Measurements from ENCODE around the gene E2F7.
"Not testable (repeated sequence)": the region's sequence is repeated elsewhere in the genome, so short reads cannot be mapped to it uniquely, and the experiment has no call there.

The E2F7 gene, protein sequence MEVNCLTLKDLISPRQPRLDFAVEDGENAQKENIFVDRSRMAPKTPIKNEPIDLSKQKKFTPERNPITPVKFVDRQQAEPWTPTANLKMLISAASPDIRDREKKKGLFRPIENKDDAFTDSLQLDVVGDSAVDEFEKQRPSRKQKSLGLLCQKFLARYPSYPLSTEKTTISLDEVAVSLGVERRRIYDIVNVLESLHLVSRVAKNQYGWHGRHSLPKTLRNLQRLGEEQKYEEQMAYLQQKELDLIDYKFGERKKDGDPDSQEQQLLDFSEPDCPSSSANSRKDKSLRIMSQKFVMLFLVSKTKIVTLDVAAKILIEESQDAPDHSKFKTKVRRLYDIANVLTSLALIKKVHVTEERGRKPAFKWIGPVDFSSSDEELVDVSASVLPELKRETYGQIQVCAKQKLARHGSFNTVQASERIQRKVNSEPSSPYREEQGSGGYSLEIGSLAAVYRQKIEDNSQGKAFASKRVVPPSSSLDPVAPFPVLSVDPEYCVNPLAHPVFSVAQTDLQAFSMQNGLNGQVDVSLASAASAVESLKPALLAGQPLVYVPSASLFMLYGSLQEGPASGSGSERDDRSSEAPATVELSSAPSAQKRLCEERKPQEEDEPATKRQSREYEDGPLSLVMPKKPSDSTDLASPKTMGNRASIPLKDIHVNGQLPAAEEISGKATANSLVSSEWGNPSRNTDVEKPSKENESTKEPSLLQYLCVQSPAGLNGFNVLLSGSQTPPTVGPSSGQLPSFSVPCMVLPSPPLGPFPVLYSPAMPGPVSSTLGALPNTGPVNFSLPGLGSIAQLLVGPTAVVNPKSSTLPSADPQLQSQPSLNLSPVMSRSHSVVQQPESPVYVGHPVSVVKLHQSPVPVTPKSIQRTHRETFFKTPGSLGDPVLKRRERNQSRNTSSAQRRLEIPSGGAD

DNA sequence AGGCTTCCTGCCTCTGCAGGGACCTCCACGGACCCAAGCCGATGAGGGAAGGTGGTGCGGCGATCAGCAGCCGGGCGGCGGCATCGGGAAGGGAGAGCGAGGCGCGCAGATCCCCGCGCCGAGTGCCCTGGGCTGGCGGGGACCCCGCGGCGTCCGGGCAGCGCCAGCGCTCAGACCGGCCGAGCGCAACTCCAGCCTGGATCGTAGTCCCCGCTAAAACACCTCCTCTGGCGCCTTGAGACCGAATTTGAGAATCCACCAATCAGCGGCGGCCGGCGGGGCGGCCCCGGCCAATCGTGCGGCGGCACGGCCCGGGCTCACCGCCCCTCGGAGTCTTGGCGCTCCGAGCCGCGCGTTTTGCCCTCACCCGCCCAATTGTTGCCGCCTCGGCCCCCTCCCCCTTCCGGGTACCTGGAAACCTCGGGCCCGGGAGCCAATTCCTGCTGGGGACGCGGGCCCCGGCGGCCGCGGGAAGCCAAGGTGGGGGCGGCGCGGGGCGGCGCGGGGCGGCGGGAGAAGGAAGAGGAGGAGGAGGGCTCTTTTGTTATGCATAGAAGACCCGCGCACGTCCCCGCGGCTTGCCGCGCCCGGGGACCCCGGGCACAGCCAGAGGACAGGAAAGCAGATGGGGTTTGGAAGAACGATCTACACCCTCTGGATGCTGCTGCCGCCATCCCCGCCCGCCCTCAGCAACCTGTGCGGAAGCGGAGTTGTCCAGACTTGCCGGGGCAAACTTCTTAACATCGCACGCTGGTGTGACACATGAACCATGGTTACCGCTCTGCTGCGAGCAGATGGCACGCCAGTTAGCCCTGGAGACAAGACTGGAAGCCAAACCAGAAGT lies at the start of gene E2F7:
E2F7 (minus strand) TSS at position 209 of the 844 bp plus-strand sequence. CDS start 934 bp downstream, outside the sequence.
- intact Hi-C loops (cut with DNase I): no loop called here
- DNase-seq: peak; percentile 47 to 93 (median 86)

GRCh38 chr12:77113971-77114370 lies 48.6 kb upstream of the E2F7 start:
- intact Hi-C loops (cut with DNase I): no loop called here
- DNase-seq: no peak

DNA sequence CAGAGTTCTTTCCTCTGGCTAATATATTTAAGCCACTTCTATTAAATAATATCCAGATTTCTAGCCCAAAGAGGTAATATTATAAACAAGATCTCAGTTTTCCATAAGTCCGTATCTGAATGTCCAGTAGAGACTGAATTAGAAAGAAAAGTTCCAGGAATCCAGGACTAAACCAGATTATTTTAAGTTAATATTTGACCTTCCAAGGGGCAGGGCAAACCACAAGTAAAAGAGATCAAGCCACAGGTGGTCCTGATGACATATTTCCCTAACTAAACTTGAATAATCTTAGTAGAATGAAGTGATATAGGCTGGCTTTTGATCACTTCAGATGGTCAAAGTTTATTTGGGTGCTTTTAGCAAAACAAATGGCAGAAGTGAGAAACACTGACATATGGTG lies 43.3 kb upstream of the E2F7 start:
- intact Hi-C loops (cut with DNase I): no loop called here
- DNase-seq: no peak

GRCh38 chr12:77107121-77107520 lies 41.8 kb upstream of the E2F7 start:
- intact Hi-C loops (cut with DNase I): no loop called here
- DNase-seq: no peak

DNA sequence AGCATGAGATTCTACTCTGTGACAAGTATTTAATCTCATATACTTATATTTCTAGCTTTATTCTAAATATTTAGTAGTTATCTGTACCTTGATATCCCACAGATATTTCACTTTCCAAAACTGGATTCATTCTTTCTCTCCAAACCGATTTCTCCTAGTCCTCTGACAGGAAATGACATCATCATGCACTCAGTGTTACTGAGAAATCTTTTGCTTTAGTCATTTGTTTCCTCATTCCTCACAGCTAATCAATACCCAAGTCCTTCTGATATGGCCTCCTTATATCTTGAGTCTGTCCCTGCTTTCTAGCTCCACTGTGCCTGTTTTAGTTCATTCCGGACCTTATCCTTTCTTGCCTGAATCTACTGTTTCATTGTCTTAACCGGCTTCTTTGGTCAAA lies 39.4 kb upstream of the E2F7 start:
- intact Hi-C loops (cut with DNase I): no loop called here
- no peak for DNase-seq

- intact Hi-C loops (cut with DNase I): no loop called here
- DNase-seq: no peak
These were observed 38.9 kb upstream of the E2F7 start for GRCh38 chr12:77104286-77104685.

GRCh38 chr12:77102691-77103090 lies 37.3 kb upstream of the E2F7 start:
- intact Hi-C loops (cut with DNase I): no loop called here
- no peak for DNase-seq

DNA sequence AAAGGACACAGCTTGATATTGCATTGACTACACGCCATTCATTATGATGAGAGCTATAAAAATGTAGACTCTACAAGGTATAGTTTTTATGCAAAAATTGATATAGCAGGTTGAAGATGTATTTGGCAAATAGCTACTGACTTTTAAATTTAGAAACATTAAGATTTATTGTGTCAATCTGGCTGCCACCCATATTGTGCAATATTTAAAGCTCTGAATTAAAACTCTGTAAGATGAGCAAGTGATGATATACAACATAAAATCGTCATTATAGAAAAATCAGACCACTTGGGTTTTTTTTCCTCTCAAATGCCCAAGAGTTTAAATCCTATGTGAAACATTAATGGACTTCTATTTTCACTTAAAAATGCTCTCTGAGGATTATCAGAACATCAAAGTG lies 36.8 kb upstream of the E2F7 start:
- intact Hi-C loops (cut with DNase I): no loop called here
- no peak for DNase-seq

DNA sequence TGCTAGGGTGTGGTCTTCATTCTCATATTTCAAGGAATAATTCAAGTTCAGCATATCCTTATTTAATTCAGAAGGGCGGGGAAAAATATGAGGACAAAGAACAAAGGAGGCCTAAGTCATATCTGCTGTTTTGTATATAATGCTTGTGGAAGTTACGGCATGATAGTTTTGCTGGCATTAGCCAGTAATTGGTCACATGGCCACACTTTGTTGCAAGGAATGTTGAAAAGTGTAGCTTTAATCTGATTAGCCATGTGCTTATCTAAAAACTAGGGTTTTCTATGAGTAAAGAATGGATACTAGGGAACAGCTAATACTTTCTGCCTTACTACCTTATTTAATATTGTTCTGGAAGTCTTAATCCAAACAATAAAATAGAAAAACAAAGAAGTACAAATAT lies 34.4 kb upstream of the E2F7 start:
- intact Hi-C loops (cut with DNase I): no loop called here
- no peak for DNase-seq

DNA sequence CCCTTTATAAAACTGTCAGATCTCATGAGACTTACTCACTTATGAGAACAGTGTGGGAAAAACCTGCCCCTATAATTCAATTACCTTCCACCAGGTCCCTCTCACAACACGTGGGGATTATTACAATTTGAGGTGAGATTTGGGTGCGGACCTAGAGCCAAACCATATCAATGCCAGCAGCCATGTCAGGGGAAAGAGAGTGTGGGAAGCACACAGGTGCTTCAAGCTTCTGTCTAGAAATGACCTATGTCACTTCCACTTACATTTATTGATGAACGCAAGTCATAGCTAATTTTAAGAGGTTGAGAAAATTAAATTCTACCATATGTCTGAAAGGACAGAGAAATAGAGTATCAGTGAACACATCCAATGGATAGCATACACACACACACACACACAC lies 32.5 kb upstream of the E2F7 start:
- DNase-seq: no peak
- intact Hi-C loops (cut with DNase I): no loop called here

GRCh38 chr12:77092227-77092626 lies 26.9 kb upstream of the E2F7 start:
- intact Hi-C loops (cut with DNase I): not testable (repeated sequence)

GRCh38 chr12:77089686-77090220 lies 24.4 kb upstream of the E2F7 start:
- intact Hi-C loops (cut with DNase I): no loop called here
- no peak for DNase-seq

More at GRCh38 chr12:77092227-77092626, 26.9 kb upstream of the E2F7 start:
- not testable (repeated sequence) for DNase-seq

DNA sequence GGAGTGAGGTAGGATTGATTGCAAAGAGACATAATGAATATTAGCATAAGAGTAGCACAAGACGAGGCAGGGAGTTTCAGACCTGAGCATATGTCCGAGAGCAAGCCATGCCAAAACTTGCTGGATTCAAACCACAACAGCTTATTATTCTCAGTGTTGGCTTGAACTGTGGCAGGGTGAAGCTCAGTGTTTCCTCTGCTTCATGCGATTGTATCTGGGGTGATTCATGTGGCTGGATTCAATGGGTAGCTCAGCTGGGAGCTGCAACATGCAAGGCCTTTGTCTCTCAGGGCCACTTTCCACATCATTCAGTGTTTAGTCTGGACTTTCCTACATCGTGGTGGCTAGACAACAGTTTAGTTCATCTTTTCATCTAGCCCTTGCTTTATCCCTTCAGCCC lies 22.1 kb upstream of the E2F7 start:
- DNase-seq: peak in 2 of 42 donors; percentile 31 to 43
- intact Hi-C loops (cut with DNase I): no loop called here

- no peak for DNase-seq
- intact Hi-C loops (cut with DNase I): no loop called here
These were observed 16.7 kb upstream of the E2F7 start for GRCh38 chr12:77082021-77082420.

DNA sequence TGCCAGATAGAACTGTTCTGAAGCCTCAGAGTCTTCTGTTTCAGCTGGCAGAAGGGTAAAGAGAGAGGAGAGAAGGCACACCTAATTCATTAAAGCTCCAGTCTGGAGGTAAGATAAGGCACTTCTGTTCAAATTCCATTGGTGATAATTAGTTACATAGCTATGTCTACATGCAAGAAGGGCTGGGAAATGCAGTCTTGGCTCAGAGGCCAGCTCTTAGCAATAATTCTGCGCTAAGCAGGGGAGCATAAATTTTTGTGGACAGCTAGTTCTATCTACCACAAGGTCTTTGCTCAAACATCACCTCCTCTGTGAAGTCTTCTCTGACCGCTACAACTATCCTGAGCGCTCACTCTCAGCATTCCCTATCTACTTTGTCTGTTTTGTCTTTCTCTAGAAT lies 14.3 kb upstream of the E2F7 start:
- intact Hi-C loops (cut with DNase I): no loop called here
- no peak for DNase-seq

DNA sequence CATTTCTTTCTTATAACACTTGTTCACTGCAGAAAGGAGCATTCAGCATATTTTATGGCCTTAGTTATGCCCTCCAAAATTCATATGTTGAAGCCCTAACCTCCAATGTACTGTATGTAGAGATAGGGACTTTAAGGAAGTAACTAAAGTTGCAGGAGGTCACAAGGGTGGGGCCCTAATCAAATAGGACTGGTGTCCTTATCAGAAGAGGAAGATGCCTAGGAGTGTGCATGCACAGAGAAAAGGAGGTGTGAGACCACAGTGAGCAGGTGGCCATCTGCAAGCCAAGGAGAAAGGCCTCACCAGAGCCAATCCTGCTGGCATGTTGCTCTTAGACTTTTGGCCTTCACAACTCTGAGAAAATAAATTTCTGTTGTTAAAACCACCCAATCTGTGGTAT lies 12.9 kb upstream of the E2F7 start:
- DNase-seq: no peak
- intact Hi-C loops (cut with DNase I): no loop called here

DNA sequence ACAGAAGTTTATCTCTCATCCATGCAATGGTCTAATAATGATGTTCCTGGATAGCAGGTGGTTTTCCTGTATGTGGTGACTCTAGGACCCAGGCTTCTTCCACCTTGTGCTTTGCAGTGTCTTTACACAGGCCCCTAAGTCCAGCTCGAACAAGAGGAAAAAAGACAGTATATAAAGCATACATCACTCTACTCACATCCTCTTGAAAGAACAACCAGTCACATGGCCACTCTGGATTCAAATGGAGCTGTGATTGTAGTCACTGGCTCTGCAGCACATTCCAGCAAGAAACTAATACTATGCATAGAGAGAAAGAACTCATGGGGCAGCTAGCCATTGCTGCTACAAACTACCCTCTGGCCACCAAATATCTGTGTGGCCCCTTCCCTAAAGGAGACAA lies 11.5 kb upstream of the E2F7 start:
- intact Hi-C loops (cut with DNase I): no loop called here
- no peak for DNase-seq

GRCh38 chr12:77073894-77074293 lies 8.5 kb upstream of the E2F7 start:
- DNase-seq; intact Hi-C loops (cut with DNase I): not testable (repeated sequence)

- intact Hi-C loops (cut with DNase I): no loop called here
- DNase-seq: no peak
These were observed 7.6 kb upstream of the E2F7 start for GRCh38 chr12:77072833-77073495.
